GM23338 (cell line): Measurements from ENCODE around the gene FGD4. TPM values are rescaled to one million over a fixed set of nuclear protein-coding genes. Genes with fewer than 3 reads are reported as not detected.

ENCODE experiments used
- ATAC-seq: fragments of 200-7000 bp; cut with Tn5 transposase; 3 replicates; pipeline ENCODE4 v1.9.1; 2020
- DNase-seq: peaks from one replicate; pipeline ENCODE4 v3.0.0-alpha.2; 2015; ENCODE audit warnings: low spot score
- H2AFZ ChIP-seq: fragments of 200-600 bp; sonication (generic); 2 replicates; pipeline ENCODE4 v1.8.0; 2016; ENCODE audit warnings: antibody characterized with exemption, mild to moderate bottlenecking, moderate library complexity
- H3F3A ChIP-seq: fragments of 200-600 bp; sonication (generic); replicated peaks from 2 replicates; pipeline ENCODE4 v1.8.0; 2017; ENCODE audit warnings: antibody characterized with exemption, mixed run types, low read depth
- H3K27ac ChIP-seq: fragments of 200-600 bp; sonication (generic); 2 replicates; pipeline ENCODE4 v1.6.1; 2016; ENCODE audit warnings: low read depth
- H3K27me3 ChIP-seq: fragments of 200-600 bp; sonication (generic); 2 replicates; pipeline ENCODE4 v1.8.0; 2016; ENCODE audit warnings: mild to moderate bottlenecking, mixed run types, moderate library complexity; ENCODE audit not compliant: insufficient read depth
- H3K36me3 ChIP-seq: fragments of 200-600 bp; sonication (generic); 2 replicates; pipeline ENCODE4 v1.8.0; 2016; ENCODE audit warnings: mild to moderate bottlenecking; ENCODE audit not compliant: insufficient read depth
- H3K4me1 ChIP-seq: fragments of 200-600 bp; sonication (generic); 2 replicates; pipeline ENCODE4 v1.8.0; 2016; ENCODE audit warnings: mild to moderate bottlenecking, moderate library complexity; ENCODE audit not compliant: insufficient read depth
- H3K4me2 ChIP-seq: fragments of 200-600 bp; sonication (generic); 2 replicates; pipeline ENCODE4 v1.7.1; 2017; ENCODE audit warnings: mixed run types
- H3K4me3 ChIP-seq: fragments of 200-600 bp; sonication (generic); 2 replicates; pipeline ENCODE4 v1.6.1; 2016; ENCODE audit warnings: mixed run types
- H3K79me2 ChIP-seq: fragments of 200-600 bp; sonication (generic); replicated peaks from 2 replicates; pipeline ENCODE4 v1.8.0; 2017; ENCODE audit warnings: mild to moderate bottlenecking; ENCODE audit not compliant: insufficient read depth
- H3K9me2 ChIP-seq: fragments of 200-600 bp; sonication (generic); 2 replicates; pipeline ENCODE4 v1.8.0; 2017; ENCODE audit not compliant: insufficient read depth
- H4K20me1 ChIP-seq: fragments of 200-600 bp; sonication (generic); replicated peaks from 2 replicates; pipeline ENCODE4 v1.8.0; 2017; ENCODE audit warnings: mild to moderate bottlenecking; ENCODE audit not compliant: insufficient read depth
- H3K27ac Mint-ChIP-seq: 2 replicates; pipeline ENCODE4 v1.8.0; 2020; ENCODE audit warnings: inconsistent platforms, mild to moderate bottlenecking, moderate library complexity, mixed read lengths
- H3K27me3 Mint-ChIP-seq: 3 replicates; pipeline ENCODE4 v1.8.0; 2022; ENCODE audit warnings: low read depth, mild to moderate bottlenecking, moderate library complexity, mixed read lengths, inconsistent platforms; ENCODE audit not compliant: insufficient read depth, poor library complexity
- H3K36me3 Mint-ChIP-seq: 3 replicates; pipeline ENCODE4 v1.8.0; 2021; ENCODE audit warnings: low read depth, mild to moderate bottlenecking, inconsistent platforms, moderate library complexity, mixed read lengths
- H3K4me1 Mint-ChIP-seq: 3 replicates; pipeline ENCODE4 v1.8.0; 2020; ENCODE audit warnings: mild to moderate bottlenecking, inconsistent platforms, mixed read lengths
- H3K4me3 Mint-ChIP-seq: 3 replicates; pipeline ENCODE4 v1.8.0; 2021; ENCODE audit warnings: moderate library complexity, mild to moderate bottlenecking, inconsistent platforms, mixed read lengths
- H3K9me3 Mint-ChIP-seq: 3 replicates; pipeline ENCODE4 v1.8.0; 2020; ENCODE audit warnings: moderate library complexity, mild to moderate bottlenecking, inconsistent platforms, mixed read lengths
- CREB1 ChIP-seq: fragments of 250-450 bp; sonication (Bioruptor Pico); IDR thresholded peaks from 2 replicates; pipeline ENCODE4 v1.5.0; 2020; ENCODE audit warnings: low read depth, mild to moderate bottlenecking, moderate library complexity
- EZH2 ChIP-seq: fragments of 200-600 bp; sonication (generic); IDR thresholded peaks from one replicate; pipeline ENCODE4 v1.8.0; 2017; ENCODE audit warnings: antibody characterized with exemption, mild to moderate bottlenecking, low read depth; ENCODE audit not compliant: unreplicated experiment
- EZH2phosphoT487 ChIP-seq: fragments of 200-600 bp; sonication (generic); IDR thresholded peaks from one replicate; pipeline ENCODE4 v1.8.1; 2018; ENCODE audit warnings: antibody characterized with exemption; ENCODE audit not compliant: unreplicated experiment
- JUNB ChIP-seq: IDR thresholded peaks from one replicate; pipeline ENCODE4 v1.6.1; 2016; ENCODE audit warnings: antibody characterized with exemption; ENCODE audit not compliant: unreplicated experiment
- NANOG ChIP-seq: IDR thresholded peaks from 2 replicates; pipeline ENCODE4 v1.6.1; 2016; ENCODE audit warnings: antibody characterized with exemption, borderline replicate concordance
- POLR2AphosphoS5 ChIP-seq: IDR thresholded peaks from 2 replicates; pipeline ENCODE4 v1.6.1; 2016; ENCODE audit warnings: antibody characterized with exemption, low read depth
- STAT1 ChIP-seq: IDR thresholded peaks from one replicate; pipeline ENCODE4 v1.6.1; 2016; ENCODE audit warnings: antibody characterized with exemption; ENCODE audit not compliant: unreplicated experiment
- ZNF114 ChIP-seq: fragments of 250-450 bp; sonication (Bioruptor Pico); IDR thresholded peaks from 2 replicates; pipeline ENCODE4 v1.5.0; 2020; ENCODE audit warnings: mild to moderate bottlenecking, moderate library complexity
- ZNF331 ChIP-seq: fragments of 250-450 bp; sonication (Bioruptor Pico); IDR thresholded peaks from 2 replicates; pipeline ENCODE4 v1.5.0; 2020; ENCODE audit warnings: low read depth, mild to moderate bottlenecking, moderate library complexity
- ZNF462 ChIP-seq: fragments of 250-450 bp; sonication (Bioruptor Pico); IDR thresholded peaks from 2 replicates; pipeline ENCODE4 v1.5.0; 2020; ENCODE audit warnings: mild to moderate bottlenecking, moderate library complexity
- polyA plus RNA-seq: library from polyadenylated mRNA; unstranded; fragments of >200 nt; fragmentation: Nextera tagmentation; extraction: Ambion mirVana; gene quantifications from 2 replicates; pipeline ENCODE4 v1.2.1, GENCODE V29; 2016
- total RNA-seq: library from RNA; depleted of rRNA; stranded (reverse); fragments of >200 nt; shearing (Covaris generic); gene quantifications from 2 replicates; pipeline ENCODE4 v1.2.3, GENCODE V29; 2014
- TF ChIP-seq, protein P1 (sequence below): IDR thresholded peaks from 2 replicates; pipeline ENCODE4 v1.6.1; 2016; ENCODE audit warnings: antibody characterized with exemption
- TF ChIP-seq, protein P2 (sequence below): IDR thresholded peaks from one replicate; pipeline ENCODE4 v1.6.1; 2018; ENCODE audit warnings: antibody characterized with exemption; ENCODE audit not compliant: unreplicated experiment
- TF ChIP-seq, protein P3 (sequence below), 2 experiments: fragments of 200-600 bp in 1 of 2; sonication (generic) in 1 of 2; conservative IDR thresholded peaks; 2 replicates each; pipeline versions ENCODE4 v1.5.1 to v1.6.1; 2016 to 2017; ENCODE audit warnings: antibody characterized with exemption in 2 of 2, low read depth in 2 of 2, mild to moderate bottlenecking in 2 of 2, moderate library complexity in 1 of 2

Gene FGD4
- total and polyA plus RNA-seq, 2 experiments from 2014 or later, result 24.3 to 54.3 TPM

DNA sequence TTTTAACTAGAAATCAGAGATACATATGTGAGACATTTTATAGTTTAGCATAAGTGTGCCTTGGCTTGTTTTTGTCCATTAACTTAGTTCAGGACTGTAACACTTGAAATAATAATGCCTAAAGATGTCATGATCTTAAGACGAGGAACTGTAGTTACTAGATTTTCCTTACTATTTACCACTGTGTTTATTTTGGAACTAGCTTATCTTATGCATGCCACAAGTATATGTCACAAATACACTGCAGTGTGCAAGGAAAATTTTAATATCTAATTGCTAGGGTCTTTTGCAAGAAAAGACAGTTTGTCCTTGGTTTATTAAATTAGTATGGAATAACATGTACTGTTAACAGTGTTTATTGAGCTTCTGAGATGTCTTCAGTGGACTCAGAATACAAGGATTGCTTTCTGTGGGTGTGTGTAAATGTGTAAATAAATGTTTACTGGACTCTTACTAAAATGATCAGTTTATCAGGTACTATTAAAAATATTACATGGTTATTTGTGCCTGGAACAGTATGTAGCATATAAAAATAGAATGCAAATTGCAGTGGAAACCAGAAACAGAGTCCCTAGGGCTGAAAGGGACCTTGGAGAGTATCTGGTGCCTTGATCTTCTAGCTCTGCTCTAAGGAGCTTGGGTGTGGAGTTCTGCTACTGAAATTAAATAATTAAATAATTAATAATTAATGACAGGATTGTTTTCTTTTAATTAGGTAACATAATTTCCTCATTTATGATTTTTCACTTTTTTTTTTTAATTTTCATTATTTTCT is 58.1 kb downstream of the FGD4 start:
- Mint-ChIP-seq H3K9me3 (no peaks in the 10 kb centered on the region; the same call in 2 of the 3 replicates), H3K27me3 (peaks cover 4% of the 10 kb centered on the region), H3K4me3 (no peak overlapping the region), H3K4me1 (peaks cover 56% of the 10 kb centered on the region), H3K36me3 (peaks cover 32% of the 10 kb centered on the region), H3K27ac (peak overlapping the region; percentile 89)
- DNase-seq, result no peak
- no peaks in the 10 kb centered on the region for H4K20me1 ChIP-seq
- H3K27me3 ChIP-seq, result no peaks in the 10 kb centered on the region
- H3K9me2 ChIP-seq, result no peaks in the 10 kb centered on the region
- ATAC-seq, result no peak
- no peak overlapping the region for H3K4me3 ChIP-seq
- no peaks in the 10 kb centered on the region for H3K36me3 ChIP-seq
- 0 out of 2 replicates have a peak, but pooled peaks cover 2% of the 10 kb centered on the region for H3F3A ChIP-seq
- H3K79me2 ChIP-seq, result peaks cover 76% of the 10 kb centered on the region
- peak overlapping the region; percentile 35 for H3K4me2 ChIP-seq
- peaks cover 48% of the 10 kb centered on the region for H3K4me1 ChIP-seq
- no peak for TF ChIP-seq JUNB
- no peak for TF ChIP-seq NANOG
- TF ChIP-seq, protein P1, sequence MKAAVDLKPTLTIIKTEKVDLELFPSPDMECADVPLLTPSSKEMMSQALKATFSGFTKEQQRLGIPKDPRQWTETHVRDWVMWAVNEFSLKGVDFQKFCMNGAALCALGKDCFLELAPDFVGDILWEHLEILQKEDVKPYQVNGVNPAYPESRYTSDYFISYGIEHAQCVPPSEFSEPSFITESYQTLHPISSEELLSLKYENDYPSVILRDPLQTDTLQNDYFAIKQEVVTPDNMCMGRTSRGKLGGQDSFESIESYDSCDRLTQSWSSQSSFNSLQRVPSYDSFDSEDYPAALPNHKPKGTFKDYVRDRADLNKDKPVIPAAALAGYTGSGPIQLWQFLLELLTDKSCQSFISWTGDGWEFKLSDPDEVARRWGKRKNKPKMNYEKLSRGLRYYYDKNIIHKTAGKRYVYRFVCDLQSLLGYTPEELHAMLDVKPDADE, result no peak
- no peak for TF ChIP-seq ZNF331 (CRISPR knock-in tag)
- no peak for TF ChIP-seq EZH2phosphoT487
- TF ChIP-seq, protein P2, sequence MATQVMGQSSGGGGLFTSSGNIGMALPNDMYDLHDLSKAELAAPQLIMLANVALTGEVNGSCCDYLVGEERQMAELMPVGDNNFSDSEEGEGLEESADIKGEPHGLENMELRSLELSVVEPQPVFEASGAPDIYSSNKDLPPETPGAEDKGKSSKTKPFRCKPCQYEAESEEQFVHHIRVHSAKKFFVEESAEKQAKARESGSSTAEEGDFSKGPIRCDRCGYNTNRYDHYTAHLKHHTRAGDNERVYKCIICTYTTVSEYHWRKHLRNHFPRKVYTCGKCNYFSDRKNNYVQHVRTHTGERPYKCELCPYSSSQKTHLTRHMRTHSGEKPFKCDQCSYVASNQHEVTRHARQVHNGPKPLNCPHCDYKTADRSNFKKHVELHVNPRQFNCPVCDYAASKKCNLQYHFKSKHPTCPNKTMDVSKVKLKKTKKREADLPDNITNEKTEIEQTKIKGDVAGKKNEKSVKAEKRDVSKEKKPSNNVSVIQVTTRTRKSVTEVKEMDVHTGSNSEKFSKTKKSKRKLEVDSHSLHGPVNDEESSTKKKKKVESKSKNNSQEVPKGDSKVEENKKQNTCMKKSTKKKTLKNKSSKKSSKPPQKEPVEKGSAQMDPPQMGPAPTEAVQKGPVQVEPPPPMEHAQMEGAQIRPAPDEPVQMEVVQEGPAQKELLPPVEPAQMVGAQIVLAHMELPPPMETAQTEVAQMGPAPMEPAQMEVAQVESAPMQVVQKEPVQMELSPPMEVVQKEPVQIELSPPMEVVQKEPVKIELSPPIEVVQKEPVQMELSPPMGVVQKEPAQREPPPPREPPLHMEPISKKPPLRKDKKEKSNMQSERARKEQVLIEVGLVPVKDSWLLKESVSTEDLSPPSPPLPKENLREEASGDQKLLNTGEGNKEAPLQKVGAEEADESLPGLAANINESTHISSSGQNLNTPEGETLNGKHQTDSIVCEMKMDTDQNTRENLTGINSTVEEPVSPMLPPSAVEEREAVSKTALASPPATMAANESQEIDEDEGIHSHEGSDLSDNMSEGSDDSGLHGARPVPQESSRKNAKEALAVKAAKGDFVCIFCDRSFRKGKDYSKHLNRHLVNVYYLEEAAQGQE, result no peak
- TF ChIP-seq ZNF114 (CRISPR knock-in tag), result no peak
- no peak for TF ChIP-seq ZNF462 (CRISPR knock-in tag)
- no peak for TF ChIP-seq POLR2AphosphoS5
- TF ChIP-seq STAT1, result no peak
- TF ChIP-seq CREB1, result no peak
- TF ChIP-seq EZH2, result no peak
- TF ChIP-seq, protein P3, sequence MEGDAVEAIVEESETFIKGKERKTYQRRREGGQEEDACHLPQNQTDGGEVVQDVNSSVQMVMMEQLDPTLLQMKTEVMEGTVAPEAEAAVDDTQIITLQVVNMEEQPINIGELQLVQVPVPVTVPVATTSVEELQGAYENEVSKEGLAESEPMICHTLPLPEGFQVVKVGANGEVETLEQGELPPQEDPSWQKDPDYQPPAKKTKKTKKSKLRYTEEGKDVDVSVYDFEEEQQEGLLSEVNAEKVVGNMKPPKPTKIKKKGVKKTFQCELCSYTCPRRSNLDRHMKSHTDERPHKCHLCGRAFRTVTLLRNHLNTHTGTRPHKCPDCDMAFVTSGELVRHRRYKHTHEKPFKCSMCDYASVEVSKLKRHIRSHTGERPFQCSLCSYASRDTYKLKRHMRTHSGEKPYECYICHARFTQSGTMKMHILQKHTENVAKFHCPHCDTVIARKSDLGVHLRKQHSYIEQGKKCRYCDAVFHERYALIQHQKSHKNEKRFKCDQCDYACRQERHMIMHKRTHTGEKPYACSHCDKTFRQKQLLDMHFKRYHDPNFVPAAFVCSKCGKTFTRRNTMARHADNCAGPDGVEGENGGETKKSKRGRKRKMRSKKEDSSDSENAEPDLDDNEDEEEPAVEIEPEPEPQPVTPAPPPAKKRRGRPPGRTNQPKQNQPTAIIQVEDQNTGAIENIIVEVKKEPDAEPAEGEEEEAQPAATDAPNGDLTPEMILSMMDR (conservative IDR thresholded peaks at IDR 0.05; ENCODE audit: low read depth in 2 of 2), result no peak
- peak overlapping the region; percentile 86 for H3K27ac ChIP-seq
- H2AFZ ChIP-seq, result no peak overlapping the region
